22Rv1 (cell line): Measurements from ENCODE around the gene PJA1.

Experiments used
- CTCF ChIP-seq: fragments of 450-650 bp; IDR thresholded peaks from 2 replicates; pipeline ENCODE4 v1.5.1; 2017; ENCODE audit warnings: mild to moderate bottlenecking
- ZFX ChIP-seq: fragments of 450-650 bp; IDR thresholded peaks from 2 replicates; pipeline ENCODE4 v1.6.1; 2017; ENCODE audit warnings: antibody characterized with exemption, borderline replicate concordance

- TF ChIP-seq CTCF (no peak), ZFX (no peak)
Measured at GRCh38 chrX:69131886-69132285, 33.4 kb downstream of the PJA1 start.
